ENCODE results near the gene RRP1. TPM values are rescaled to one million over a fixed set of nuclear protein-coding genes. Genes with fewer than 3 reads are reported as not detected.

Gene RRP1
- total RNA-seq, 1 donor from 2014 or later: 31.9 TPM

DNA sequence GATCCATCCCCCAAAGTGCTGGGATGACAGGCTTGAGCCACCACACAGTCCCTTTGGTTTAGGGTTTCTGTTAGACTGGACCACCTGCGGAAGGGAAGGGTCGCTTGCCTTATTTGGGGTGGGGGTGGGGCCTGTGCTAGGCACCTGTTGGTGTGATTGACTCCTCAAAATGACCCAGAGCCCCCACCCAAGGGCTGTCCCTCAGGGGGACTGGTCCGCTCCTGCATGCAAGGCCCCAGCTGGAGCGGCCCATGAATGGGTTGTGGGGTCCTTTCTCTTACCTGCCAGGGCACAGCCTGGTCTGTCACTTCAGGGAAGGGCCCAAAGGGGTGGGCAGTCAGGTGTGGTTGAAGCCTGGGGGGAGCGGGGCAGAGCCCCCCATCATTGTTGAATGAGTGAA, 11.4 kb upstream of the RRP1 start:
- Histone ChIP-seq H3K27me3 (ENCODE audit: control insufficient read depth, insufficient read depth, low read length) (no peaks in the 10 kb centered on the region), H3K36me3 (ENCODE audit: control insufficient read depth, insufficient read depth, low read length) (peaks cover 2% of the 10 kb centered on the region), H3K4me3 (ENCODE audit: low read depth, low read length) (no peak overlapping the region)
- DNase-seq (ENCODE audit: low read depth): no peak
- TF ChIP-seq, protein P1, sequence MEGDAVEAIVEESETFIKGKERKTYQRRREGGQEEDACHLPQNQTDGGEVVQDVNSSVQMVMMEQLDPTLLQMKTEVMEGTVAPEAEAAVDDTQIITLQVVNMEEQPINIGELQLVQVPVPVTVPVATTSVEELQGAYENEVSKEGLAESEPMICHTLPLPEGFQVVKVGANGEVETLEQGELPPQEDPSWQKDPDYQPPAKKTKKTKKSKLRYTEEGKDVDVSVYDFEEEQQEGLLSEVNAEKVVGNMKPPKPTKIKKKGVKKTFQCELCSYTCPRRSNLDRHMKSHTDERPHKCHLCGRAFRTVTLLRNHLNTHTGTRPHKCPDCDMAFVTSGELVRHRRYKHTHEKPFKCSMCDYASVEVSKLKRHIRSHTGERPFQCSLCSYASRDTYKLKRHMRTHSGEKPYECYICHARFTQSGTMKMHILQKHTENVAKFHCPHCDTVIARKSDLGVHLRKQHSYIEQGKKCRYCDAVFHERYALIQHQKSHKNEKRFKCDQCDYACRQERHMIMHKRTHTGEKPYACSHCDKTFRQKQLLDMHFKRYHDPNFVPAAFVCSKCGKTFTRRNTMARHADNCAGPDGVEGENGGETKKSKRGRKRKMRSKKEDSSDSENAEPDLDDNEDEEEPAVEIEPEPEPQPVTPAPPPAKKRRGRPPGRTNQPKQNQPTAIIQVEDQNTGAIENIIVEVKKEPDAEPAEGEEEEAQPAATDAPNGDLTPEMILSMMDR (IDR thresholded peaks at IDR 0.05; ENCODE audit: insufficient read depth, low read length, poor library complexity, severe bottlenecking): no peak

DNA sequence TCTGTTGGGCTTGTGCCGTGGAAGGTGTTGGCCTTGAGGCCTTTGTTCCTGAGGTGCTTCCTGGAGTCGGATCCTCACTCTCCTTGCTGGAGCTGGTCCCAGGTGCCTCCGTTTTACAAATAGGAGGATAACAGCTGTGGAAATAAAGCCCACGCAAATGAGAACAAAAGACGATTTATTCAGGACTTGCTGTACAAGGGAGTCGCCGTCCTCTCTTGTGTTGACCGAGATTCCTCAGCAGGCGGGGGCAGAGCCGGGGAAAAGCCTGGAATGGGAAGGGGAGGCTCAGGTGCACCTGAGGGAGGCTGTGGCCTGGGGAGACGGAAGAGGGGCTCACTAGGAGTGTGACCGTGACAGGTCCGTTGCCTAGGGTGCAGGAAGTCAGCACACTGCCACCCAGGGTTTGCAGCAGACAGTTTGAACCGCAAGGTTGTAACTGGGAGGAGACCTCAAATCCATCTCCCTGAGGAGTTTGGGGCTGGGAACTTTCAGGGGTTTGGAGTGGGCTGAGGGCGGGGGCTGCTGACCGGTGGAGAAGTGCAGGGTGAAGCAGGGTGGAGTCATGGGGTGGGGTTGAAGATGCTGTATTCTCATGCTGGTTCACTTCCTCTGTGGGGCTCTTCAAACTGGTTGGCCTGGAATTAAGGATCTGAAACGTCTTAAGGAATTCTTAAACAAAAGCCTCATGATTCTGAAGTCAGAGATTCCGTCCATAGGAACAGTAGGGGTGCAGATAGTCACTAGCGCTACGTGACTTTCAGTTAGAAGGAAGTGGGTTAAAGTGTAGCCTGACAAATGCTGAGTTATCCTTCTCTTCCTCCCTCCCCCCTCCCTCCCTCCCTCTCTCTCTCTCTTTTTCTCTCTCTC, 10.7 kb upstream of the RRP1 start:
- H3K36me3 ChIP-seq (ENCODE audit: control insufficient read depth, insufficient read depth, low read length): peaks cover 2% of the 10 kb centered on the region
- TF ChIP-seq, protein P1 (IDR thresholded peaks at IDR 0.05; ENCODE audit: insufficient read depth, low read length, poor library complexity, severe bottlenecking): no peak
- H3K4me3 ChIP-seq (ENCODE audit: low read depth, low read length): no peak overlapping the region
- no peaks in the 10 kb centered on the region for H3K27me3 ChIP-seq (ENCODE audit: control insufficient read depth, insufficient read depth, low read length)
- DNase-seq (ENCODE audit: low read depth): no peak

DNA sequence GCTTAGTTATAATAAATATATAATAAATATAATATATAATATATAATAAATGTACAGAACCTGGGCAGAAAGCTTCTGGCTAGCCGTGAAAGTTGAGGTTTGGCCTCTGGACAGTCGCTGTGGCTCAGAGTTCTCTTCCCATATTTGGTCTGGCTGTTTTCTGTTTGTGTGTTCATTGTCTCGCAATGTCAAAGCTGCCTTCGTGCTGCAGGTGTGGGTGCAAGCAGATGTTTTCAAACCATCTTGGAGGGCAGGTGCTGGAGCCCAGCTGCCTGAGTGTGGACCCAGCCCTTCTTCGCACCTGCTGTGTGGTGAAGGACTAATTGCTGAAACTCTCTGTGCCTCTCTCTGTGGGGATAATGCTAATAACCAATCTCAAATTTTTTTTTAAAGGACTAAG, 9.7 kb upstream of the RRP1 start:
- DNase-seq (ENCODE audit: low read depth): no peak
- TF ChIP-seq, protein P1 (IDR thresholded peaks at IDR 0.05; ENCODE audit: insufficient read depth, low read length, poor library complexity, severe bottlenecking): no peak
- no peaks in the 10 kb centered on the region for H3K27me3 ChIP-seq (ENCODE audit: control insufficient read depth, insufficient read depth, low read length)
- no peak overlapping the region for H3K4me3 ChIP-seq (ENCODE audit: low read depth, low read length)
- no peaks in the 10 kb centered on the region for H3K36me3 ChIP-seq (ENCODE audit: control insufficient read depth, insufficient read depth, low read length)

DNA sequence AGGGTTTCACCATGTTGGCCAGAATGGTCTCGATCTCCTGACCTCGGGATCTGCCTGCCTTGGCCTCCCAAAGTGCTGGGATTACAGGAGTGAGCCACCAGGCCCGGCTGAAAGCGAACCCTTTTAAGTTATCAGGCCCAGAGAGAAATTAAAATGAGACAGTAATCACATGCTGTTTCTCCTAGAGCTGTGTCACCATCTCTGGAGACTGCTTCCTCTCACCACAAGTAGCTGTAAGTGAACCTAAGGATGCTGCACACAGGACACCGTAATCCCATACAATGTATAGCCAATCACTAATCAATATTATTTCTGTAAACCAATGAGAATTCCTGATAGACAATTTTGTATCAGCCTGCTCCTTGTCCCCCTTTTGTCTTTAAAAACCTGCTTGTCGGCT, 7.5 kb upstream of the RRP1 start:
- Histone ChIP-seq H3K4me3 (ENCODE audit: low read depth, low read length) (no peak overlapping the region), H3K27me3 (ENCODE audit: control insufficient read depth, insufficient read depth, low read length) (no peaks in the 10 kb centered on the region), H3K36me3 (ENCODE audit: control insufficient read depth, insufficient read depth, low read length) (no peaks in the 10 kb centered on the region)
- TF ChIP-seq, protein P1 (IDR thresholded peaks at IDR 0.05; ENCODE audit: insufficient read depth, low read length, poor library complexity, severe bottlenecking): no peak
- no peak for DNase-seq (ENCODE audit: low read depth)

DNA sequence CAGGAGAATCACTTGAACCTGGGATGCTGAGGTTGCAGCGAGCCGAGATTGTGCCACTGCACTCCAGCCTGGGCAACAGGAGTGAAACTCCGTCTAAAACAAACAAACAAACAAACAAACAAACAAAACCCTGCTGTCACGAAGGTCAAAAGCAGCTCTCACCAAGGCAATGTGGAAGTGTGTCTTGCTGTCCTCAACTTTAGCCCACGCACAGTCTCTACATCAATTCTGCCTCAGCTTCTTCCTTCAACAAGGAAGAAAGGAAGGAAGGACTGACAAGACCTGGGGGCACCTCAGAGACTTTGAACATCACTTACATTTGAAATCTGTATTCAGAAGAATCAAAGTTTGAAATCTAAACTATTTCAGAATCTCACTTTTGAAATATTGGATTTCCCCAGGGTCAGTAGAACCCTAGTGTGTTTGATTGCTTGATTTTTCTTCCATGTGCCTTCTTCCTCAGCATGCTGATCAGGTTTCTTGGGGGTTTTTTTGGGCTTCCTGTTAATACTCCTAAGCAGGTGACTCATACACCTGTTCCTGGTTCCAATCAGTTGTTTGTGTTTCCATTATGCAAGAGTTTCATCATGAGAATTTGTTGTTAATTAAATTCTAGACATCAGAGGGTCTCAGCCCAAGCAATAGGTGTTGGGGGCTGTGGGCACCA, 6.8 kb upstream of the RRP1 start:
- Histone ChIP-seq H3K36me3 (ENCODE audit: control insufficient read depth, insufficient read depth, low read length) (no peaks in the 10 kb centered on the region), H3K4me3 (ENCODE audit: low read depth, low read length) (no peak overlapping the region), H3K27me3 (ENCODE audit: control insufficient read depth, insufficient read depth, low read length) (no peaks in the 10 kb centered on the region)
- TF ChIP-seq, protein P1 (IDR thresholded peaks at IDR 0.05; ENCODE audit: insufficient read depth, low read length, poor library complexity, severe bottlenecking): no peak
- no peak for DNase-seq (ENCODE audit: low read depth)
